ENCODE measurements around the gene RASA4B. TPM values are rescaled to one million over a fixed set of nuclear protein-coding genes. Genes with fewer than 3 reads are reported as not detected.

Gene RASA4B
- total and polyA plus RNA-seq, 2 of the 4 experiments (the other 2 are of a cell fraction) = 1.8 to 7.7 TPM

- TF ChIP-seq CTCF (conservative IDR thresholded peaks at IDR 0.05; ENCODE audit: low read depth, low read length) = no peak
- no peak for TF ChIP-seq SMC3 (IDR thresholded peaks at IDR 0.05; ENCODE audit: low read depth, low read length)
- no peak for TF ChIP-seq POLR2A (IDR thresholded peaks at IDR 0.05; ENCODE audit: low read depth, low read length)
Measured at GRCh38 chr7:102445674-102446071, 71.9 kb downstream of the RASA4B start (continued).

- no peak overlapping the region for H2BK5ac ChIP-seq (ENCODE audit: low read depth, low read length, poor library complexity, severe bottlenecking)
- peaks cover 4% of the 10 kb centered on the region; the same call in 1 of the 2 replicates for H4K20me1 ChIP-seq (ENCODE audit: insufficient read depth, low read length)
- H3K4me3 ChIP-seq (ENCODE audit: insufficient read depth, low read depth, low read length) = no peak overlapping the region
- 0 out of 2 replicates have a peak, but pooled peaks cover 2% of the 10 kb centered on the region for H3K9me1 ChIP-seq (ENCODE audit: insufficient read depth, low read length)
- peaks cover 7% of the 10 kb centered on the region for H3K4me1 ChIP-seq (ENCODE audit: control insufficient read depth, insufficient read depth, low read length)
- no peak overlapping the region for H2AK9ac ChIP-seq (replicated peaks; ENCODE audit: low read depth, low read length, poor library complexity)
- H3K14ac ChIP-seq (replicated peaks; ENCODE audit: low read depth, low read length) = no peak overlapping the region
- no peak overlapping the region for H3K18ac ChIP-seq (ENCODE audit: low read depth, low read length)
- H2BK120ac ChIP-seq (ENCODE audit: low read depth, low read length) = no peak overlapping the region
- no peak overlapping the region for H2BK20ac ChIP-seq (ENCODE audit: low read depth, low read length)
- H4K5ac ChIP-seq (ENCODE audit: low read depth, low read length) = no peak overlapping the region
- H3K9me3 ChIP-seq (ENCODE audit: control insufficient read depth, insufficient read depth, low read length) = no peaks in the 10 kb centered on the region
- intact Hi-C loops (cut with micrococcal nuclease) (no loop called here), in situ Hi-C loops (cut with MboI; ENCODE audit: low sequenced_read_pairs) (no loop called here), dilution Hi-C loops (cut with HindIII; ENCODE audit: low sequenced_read_pairs, unreplicated experiment) (no loop called here)
- H3K4ac ChIP-seq (ENCODE audit: low read depth, low read length) = no peak overlapping the region
- no peak for DNase-seq
- no peak overlapping the region for H3K9ac ChIP-seq (ENCODE audit: low read depth, low read length)
- H2AFZ ChIP-seq (replicated peaks; ENCODE audit: low read length, poor library complexity) = no peak overlapping the region
- H2BK15ac ChIP-seq (ENCODE audit: low read depth, low read length) = no peak overlapping the region
- H3K27me3 ChIP-seq (ENCODE audit: control insufficient read depth, insufficient read depth, low read length) = no peaks in the 10 kb centered on the region
- peaks cover 30% of the 10 kb centered on the region for H3K36me3 ChIP-seq (ENCODE audit: control insufficient read depth, insufficient read depth, low read length)
- BruUV-seq (replicated peaks) = no TSS peak
- no peak overlapping the region for H3K4me2 ChIP-seq (ENCODE audit: low read depth, low read length)
- no peak overlapping the region for H3K56ac ChIP-seq (ENCODE audit: extremely low read depth, insufficient read depth, low read length)
- no peak overlapping the region for H3K27ac ChIP-seq (ENCODE audit: insufficient read depth, low read length)
- H3K23ac ChIP-seq (ENCODE audit: low read depth, low read length) = no peak overlapping the region
- H2AK5ac ChIP-seq (ENCODE audit: low read depth, low read length) = no peak overlapping the region
- peaks cover 0 to 14% of the 10 kb centered on the region in 2 experiments; a peak in 2 of 4 replicates for H3K79me1 ChIP-seq (ENCODE audit: low read depth in 1 of 2, low read length in 2 of 2)
- no peak overlapping the region for H4K91ac ChIP-seq (ENCODE audit: insufficient read depth, low read depth, low read length)
- ATAC-seq (ENCODE audit: low read depth) = no peak
- ChIA-PET POLR2A (ENCODE audit: unreplicated experiment) (no interaction called here), CTCF (no interaction called here)
- WGBS, 2 experiments (ENCODE audit: extremely low coverage in 2 of 2, insufficient read length in 1 of 2) = 100% methylated on average over 10 of the region's 17 CpGs; no CpG with 5 or more reads in 1 of the 2 experiments
- no peak overlapping the region for H4K8ac ChIP-seq (ENCODE audit: low read depth in 2 of 2, low read length in 2 of 2)
- TF ChIP-seq RAD21 (IDR thresholded peaks at IDR 0.05; ENCODE audit: low read length) = no peak
- TF ChIP-seq MAZ (IDR thresholded peaks at IDR 0.05; ENCODE audit: borderline replicate concordance, low read depth, low read length) = no peak
- no peak for TF ChIP-seq POLR2A (IDR thresholded peaks at IDR 0.05; ENCODE audit: low read depth, low read length)
- no peak for TF ChIP-seq MXI1 (IDR thresholded peaks at IDR 0.05; ENCODE audit: borderline replicate concordance, low read depth, low read length)
- no peak for TF ChIP-seq FOS (IDR thresholded peaks at IDR 0.05; ENCODE audit: low read depth, low read length)
- TF ChIP-seq RCOR1 (IDR thresholded peaks at IDR 0.05; ENCODE audit: insufficient replicate concordance, low read length) = no peak
- TF ChIP-seq NFE2L2 (IDR thresholded peaks at IDR 0.05; ENCODE audit: low read depth, low read length) = no peak
- no peak for TF ChIP-seq RFX5 (IDR thresholded peaks at IDR 0.05; ENCODE audit: low read depth, low read length)
- no peak for TF ChIP-seq USF2 (IDR thresholded peaks at IDR 0.05; ENCODE audit: low read depth, low read length)
- TF ChIP-seq CTCF (conservative IDR thresholded peaks at IDR 0.05; ENCODE audit: low read depth, low read length) = no peak
Measured at GRCh38 chr7:102444961-102445673, 72.5 kb downstream of the RASA4B start.
